Activated CD8-positive, alpha-beta memory T cell treated with anti-CD3 and anti-CD28 coated beads for 48 hours (primary cell): ENCODE results near the gene ZSWIM5.
"Not testable (repeated sequence)": the region's sequence is repeated elsewhere in the genome, so short reads cannot be mapped to it uniquely, and the experiment has no call there.

Experiments
- DNase-seq, 3 experiments: peaks; one replicate each; pipeline ENCODE4 v3.0.0-alpha.2; 2020; ENCODE audit warnings: low read depth in 2 of 3, low spot score in 2 of 3

ZSWIM5 gene

DNA sequence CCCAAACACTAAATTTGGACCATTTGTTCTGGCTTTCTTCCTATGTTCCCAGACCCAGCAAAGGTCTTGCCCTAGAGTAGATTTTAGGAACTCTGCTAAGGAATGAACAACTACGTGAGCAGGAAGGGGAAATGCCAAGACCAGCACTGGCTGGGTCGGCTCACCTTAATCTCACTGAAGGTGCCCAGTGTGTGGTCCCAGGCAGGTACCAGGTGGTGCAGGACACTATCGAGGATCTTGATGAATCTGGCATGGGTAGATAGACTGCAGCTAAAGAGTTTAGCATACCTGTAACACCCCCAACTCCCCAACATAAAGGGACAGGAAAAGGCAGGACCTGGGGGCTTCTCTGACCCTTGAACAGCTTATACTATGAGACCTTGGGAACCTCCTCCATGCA is 198.3 kb downstream of the ZSWIM5 start:
- no peak for DNase-seq

DNA sequence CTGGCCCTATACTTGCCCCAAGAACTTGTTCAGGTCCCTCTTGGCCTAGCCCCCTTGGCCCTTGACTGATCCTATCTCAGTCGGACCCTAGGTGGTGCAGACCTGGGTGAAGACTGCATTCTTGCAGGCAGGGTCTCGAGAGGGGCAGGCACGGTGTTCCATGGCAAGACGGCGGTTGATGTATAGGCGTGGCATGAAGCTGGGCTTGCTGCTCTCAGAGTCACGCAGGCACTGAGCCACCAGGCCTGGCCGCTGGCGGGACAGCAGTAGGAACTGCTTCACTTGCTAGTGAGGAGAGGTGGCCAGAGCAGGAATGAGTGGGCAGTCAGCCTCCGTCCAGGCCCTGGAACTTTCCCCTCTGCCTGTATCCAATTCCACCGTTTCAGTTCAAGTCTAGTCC is 199.1 kb downstream of the ZSWIM5 start:
- DNase-seq = no peak

DNA sequence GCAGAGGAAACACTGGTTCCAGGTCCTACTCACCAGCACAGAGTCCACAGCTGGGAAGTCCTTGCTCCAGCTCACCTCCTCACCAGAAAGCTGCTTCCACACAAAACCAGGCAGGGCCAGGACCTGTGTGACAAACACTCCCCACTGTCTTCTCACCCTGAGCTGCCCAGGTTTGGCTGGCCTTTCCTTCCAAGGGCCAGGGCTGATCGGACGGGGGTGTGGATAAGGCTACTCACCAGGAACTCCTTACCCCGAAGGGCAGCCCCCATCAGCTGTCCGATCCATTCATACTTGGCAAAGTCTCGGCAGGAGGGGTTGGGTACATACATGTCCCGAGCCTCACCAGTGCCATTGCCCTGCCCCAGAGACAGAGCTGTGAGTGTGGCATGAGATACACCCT is 200.6 kb downstream of the ZSWIM5 start:
- DNase-seq = no peak

DNA sequence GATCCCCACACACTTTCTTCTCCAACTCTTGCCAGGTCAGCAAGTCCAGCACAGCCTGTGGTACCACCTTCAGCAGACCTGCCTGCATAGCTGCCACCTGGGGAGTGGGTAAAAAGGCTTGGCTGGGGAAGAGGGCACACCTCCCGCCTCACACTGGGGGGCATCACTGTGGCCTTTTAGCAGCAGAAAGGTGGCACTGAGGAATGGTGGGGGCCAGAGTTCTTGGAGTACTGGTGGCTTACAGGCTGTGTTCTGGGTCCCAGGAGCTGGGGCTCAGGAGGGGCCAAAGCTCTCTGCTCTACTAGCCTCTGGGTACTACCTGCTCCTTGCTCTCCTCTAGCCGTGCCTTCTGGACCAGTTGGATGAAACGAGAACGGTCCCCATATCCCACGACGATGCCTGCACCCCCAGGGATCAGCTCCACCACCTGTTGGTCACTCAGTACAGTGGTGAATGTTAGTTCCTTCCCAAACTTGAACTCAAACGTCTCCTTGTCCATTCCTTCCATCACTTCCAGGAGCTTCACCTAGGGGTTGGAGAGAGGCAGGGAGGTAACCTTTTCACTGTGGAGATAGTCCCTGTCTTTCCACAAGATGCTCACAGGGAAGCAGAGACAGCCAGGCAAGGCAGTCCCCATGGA is 202.0 kb downstream of the ZSWIM5 start:
- no peak for DNase-seq

DNA sequence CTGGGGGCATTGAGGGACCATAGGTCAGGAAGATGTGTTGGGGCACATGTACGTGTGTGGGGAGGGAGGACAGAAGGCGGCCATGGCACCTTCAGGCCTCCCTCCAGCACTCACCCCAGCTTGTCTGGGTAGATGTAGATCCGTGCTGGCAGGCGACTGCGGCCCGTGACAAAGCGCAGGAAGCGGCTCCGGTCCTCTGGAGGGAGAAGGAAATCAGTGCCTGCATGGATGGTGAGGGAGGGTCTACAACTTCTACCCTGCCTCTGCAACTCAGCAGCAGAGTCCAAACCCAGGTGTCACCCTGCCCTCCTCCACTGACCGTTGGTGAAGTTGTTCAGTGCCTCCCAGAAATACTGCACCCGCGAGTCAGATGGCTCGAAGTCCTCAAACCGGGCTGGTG is 202.7 kb downstream of the ZSWIM5 start:
- no peak for DNase-seq

DNA sequence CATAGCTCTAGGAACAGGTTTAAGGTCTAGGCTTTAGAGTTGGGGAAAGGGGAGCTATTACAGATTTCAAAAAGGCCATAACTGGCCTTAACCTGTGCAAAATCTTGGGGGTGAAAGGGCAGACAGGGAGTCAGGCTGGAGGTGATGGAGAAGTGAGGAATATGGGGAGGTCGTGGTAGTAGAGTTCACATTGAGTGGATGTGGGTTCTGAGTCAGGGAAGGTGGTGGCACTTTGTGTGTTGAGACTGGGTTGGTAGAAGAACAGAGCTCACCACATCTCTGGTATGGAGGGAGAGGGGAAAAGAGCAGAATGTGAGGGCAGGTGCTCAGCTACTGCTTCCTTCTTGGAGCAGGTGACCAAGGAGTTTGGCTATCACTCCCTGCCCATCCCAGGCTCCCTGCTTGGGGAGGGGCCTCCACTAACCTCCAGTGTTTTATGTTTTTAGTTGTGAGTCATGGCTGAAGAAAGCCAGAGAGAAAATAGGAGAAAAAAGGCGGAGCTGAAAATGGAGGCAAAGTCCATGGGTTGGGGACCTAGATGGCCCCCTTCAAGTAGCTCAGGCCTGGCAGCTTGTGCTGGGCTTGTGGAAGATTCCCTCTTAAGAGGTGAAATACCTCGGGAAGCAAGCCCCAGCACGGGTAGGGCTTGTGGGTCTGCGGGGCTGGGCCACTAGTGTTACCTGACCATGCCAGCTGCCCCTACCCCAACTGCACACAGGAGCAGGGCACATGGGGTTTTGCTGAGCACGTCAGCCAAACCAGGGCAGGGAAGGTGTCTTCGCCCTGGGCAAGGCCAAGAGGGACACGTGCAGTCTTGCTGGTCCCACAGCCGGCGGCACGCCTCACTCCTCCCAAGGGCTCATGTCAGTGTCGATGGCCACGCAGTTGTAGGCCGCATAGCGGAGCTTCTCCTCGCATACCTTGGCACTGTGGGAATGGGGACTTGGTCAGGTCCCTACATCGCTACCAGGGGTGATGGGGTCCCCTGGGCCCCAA is 203.5 kb downstream of the ZSWIM5 start:
- DNase-seq = no peak

DNA sequence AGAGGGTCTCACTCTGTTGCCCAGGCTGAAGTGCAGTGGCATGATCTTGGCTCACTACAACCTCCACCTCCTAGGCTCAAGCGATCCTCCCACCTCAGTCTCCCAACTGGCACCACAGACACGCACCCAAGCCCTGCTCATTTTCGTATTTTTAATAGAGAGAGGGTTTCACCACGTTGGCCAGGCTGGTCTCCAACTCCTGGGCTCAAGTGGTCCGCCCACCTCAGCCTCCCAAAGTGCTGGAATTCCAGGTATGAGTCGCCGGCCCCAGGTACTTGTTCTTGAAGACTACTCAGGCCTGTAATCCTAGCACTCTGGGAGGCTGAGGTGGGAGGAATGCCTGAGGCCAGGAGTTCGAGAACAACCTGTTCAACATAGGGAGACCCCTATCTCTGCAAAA is 204.8 kb downstream of the ZSWIM5 start:
- DNase-seq = not testable (repeated sequence)

DNA sequence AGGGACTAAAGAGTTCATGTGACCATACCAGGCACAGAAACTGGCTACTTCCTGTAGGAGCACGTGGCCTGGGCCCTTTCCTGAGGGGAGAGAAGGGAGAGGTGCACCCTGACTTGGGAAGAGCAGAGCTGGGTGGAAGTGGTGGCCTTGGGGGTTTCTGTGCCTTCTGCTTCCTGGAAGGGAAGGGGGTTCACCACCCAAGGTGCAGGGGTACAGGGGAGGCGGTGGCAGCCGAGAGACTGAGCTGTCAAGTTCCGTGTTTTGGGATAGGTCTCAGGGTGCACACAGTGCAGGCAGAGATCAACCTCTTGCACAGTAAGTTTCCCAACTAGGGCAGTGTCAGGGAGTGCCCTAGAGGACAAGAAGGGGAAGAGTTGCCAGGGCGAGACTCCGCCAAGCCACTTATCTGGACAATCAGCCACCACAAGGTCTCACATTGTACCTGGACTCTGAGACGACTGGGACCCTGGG is 205.4 kb downstream of the ZSWIM5 start:
- DNase-seq = no peak

DNA sequence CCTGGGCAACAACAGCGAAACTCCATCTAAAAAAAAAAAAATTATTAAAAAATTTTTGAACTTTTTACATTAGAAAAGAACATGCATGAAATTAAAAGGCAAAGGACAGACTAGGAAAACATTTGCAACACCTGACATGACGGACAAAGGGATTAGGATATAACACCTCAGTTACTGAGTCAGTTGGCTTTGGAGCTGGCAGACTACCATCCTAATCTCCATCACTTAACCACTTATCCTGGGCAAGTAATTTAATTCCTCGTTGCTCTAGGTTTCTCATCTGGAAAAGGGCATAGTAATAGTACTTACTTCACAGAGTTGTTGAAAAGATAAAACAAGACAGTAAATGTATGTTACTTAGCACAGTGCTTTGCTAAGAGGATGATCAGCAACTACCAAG is 207.2 kb downstream of the ZSWIM5 start:
- DNase-seq = no peak

DNA sequence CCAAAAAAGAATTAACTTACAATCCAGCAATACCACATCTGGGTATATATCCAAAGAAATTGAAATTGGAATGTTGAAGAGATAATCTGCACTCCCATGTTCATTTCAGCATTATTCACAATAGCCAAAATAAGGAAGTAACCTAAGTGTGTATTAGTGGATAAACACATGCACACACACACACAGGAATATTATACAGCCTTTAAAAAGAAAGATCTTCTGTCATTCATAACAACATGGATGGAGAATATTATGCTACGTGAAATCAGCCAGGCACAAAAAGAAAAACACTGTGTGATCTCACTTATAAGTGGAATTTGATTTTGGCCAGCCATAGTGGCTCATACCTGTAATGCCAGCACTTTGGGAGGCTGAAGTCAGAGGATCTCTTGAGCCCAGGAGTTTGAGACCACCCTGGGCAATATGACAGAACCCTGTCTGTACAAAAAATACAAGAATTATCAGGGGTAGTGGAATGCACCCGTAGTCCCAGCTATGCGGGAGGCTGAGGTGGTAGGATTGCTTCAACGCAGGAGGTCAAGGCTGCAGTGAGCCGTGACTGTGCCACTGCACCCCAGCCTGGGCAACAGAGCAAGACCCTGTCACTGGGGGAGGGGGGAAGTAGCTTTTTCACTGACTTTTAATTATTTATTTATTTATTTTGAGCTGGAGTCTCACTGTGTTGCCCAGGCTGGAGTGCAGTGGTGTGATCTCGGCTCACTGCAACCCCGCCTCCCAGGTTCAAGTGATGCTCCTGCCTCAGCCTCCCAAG is 210.8 kb downstream of the ZSWIM5 start:
- no peak for DNase-seq

DNA sequence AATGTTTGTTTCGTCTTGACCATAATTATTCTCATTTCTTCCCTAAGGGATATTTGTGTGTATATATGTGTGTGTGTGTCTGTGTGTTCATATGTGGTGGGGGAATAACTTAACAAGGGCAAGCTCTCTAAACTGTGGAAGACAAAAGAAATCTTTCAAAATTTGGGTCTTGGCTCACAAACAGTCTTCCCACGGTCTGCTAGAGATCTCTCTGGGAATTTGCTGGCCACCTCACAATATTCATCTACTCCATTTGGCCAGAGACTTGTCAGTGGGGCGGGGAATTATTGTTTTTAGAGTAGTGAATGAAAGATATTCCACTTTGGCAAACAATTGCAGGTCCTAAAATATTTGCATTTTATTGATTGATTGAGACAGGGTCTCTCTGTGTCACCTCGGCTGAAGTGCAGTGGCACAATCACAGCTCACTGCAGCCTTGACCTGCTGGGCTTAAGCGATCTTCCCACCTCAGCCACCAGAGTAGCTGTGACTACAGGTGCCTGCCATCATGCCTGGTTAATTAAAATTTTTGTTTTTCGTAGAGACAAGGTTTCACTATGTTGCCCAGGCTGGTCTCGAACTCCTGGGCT is 212.0 kb downstream of the ZSWIM5 start:
- DNase-seq = no peak

DNA sequence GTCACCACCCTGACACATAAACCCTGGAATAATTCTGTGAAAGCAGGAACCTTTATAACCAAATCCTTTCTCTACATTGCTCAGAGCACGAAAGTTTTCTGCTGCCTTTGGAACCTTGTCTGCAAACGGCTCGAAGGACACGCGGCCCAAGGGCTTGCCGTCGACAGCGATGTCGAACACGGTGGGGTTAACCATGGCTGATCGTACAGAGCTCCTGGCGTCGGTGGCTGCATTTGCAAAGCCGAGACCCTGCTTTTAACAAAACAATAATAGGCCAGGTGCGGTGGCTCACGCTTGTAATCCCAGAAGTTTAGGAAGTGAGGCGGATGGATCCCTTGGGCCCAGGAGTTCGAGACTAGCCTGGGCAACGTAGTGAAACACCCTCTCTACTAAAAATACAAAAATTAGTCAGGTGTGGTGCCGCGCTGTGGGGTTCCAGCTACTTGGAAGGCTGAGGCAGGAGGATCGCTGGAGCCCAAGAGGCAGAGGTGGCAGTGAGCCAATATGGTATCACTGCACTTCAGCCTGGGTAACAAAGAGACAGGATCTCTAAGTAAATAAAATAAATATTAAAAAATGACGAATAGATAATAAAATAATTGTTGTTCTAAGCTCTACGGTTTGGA is 217.8 kb downstream of the ZSWIM5 start:
- DNase-seq = no peak

DNA sequence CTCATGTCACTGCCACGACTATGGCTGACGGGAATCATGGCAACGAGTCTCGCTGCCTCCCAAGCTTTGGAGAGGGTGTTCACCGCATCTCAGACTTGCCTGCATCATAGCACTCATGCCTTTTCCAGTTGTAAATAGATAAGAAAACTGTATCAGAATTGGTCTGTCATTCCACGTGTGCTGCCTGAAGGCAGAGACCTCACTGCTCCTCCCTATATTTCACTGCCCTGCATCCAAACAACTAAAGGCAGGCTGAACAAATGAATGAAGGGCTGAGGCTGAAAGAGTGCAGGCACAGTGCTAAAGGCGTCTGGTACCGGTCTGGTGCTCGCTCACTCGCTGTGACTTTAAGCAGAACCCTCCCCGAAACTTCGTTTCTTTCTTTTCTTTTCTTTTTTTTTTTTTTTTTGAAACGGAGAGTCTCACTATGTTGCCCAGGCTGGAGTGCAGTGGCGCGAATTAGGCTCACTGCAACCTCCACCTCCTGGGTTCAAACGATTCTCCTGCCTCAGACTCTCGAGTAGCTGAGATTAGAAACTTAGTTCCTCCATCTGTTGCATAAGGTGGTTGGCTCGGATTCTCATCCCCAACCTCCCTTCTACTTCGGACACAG is 220.6 kb downstream of the ZSWIM5 start:
- no peak for DNase-seq

DNA sequence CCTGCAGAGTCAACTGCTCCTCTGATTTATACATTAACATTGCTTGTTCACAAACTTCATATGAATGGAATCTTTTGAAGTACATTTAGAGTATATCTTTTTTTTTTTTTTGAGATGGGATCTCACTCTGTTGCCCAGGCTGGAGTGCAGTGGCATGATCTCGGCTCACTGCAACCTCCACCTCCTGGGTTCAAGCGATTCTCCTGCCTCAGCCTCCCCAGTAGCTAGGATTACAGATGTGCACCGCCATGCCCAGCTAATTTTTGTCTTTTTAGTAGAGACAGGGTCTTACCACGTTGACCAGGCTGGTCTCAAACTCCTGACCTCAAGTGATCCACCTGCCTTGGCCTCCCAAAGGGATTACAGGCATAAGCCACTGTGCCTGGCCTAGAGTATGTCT is 229.0 kb downstream of the ZSWIM5 start:
- DNase-seq = not testable (repeated sequence)

DNA sequence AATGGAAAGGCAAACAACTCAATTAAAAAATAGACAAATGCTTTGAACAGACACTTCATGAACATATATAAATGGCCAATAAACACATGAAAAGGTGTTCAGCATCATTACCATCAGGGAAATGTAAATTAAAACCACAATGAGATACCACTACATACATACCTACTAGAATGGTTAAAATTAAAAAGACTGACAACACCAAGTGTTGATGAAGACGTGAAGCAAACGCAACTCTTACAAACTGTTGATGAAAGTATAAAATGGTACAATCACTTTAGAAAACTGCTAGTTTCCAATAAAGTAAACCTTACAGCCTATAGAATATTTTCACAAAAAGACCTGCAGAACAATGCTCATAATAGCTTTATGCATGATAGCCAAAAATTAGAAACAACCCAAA is 230.2 kb downstream of the ZSWIM5 start:
- DNase-seq = no peak

DNA sequence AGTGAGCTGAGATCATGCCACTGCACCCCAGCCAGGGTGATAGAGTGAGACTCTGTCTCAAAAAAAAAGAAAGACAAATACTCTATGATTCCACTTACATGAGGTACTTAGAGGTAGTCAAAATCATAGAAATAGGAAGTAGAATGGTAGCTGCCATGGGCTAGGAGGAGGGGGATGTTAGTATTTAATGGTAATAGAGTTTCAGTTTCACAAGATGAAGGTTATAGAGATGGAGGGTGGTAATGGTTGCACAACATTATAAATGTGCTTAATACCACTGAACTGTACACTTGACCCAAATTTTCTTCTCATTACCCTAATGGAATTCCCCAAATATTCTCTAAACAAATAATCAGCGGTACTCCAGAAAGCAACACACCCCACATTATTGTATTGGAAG is 232.8 kb downstream of the ZSWIM5 start:
- no peak for DNase-seq

DNA sequence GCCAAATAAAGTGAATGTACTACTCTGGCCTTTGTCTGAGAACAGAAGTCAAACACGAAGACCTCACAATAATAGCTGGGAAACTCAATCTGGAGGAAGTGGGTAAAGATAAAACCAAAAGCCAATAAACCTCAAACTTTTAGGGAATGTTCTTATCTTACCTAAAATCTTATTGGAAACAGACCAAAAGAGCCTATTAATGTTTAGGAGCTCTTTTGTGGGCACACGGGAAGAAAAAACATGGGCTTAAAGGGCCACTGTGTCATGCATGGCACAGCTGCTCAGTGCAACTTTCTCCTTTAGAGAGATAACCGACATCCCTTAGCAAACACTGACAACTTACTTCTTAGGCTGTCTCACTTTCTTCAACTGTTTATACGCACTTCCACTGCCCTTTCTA is 236.1 kb downstream of the ZSWIM5 start:
- DNase-seq = no peak
